ENCODE results near the gene ADM2.

DNA sequence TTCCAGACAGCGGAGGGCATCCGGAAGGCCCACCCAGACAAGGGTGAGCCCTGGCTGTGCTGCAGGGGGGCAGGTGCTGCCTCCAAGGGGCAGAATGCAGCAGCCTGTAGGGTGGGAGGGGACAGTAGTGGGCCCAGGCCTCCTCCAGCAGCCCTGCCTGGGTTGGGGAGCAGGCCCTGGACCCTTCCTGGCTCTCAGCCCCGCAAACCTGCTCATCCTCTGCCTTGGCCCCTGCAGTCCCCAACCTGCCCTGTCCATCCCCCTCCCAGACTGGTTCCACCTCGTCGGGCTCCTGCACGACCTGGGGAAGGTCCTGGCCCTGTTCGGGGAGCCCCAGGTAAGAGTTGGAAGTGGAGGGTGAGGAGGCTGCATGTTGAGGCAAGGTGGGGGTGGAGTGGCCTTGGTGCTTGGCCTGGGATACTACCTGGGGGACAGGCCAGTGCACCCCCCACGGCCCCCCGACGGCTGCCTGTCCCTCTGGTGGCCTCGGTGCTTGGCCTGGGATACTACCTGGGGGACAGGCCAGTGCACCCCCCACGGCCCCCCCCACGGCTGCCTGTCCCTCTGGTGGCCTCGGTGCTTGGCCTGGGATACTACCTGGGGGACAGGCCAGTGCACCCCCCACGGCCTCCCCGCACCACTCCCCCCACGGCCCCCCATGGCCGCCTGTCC is 6.8 kb downstream of the ADM2 start:
- no peak for TF ChIP-seq TEAD1 (CRISPR knock-in tag; IDR thresholded peaks at IDR 0.05)
- no peak for TF ChIP-seq ATF6 (CRISPR knock-in tag; IDR thresholded peaks at IDR 0.05)
- TF ChIP-seq, protein P1, sequence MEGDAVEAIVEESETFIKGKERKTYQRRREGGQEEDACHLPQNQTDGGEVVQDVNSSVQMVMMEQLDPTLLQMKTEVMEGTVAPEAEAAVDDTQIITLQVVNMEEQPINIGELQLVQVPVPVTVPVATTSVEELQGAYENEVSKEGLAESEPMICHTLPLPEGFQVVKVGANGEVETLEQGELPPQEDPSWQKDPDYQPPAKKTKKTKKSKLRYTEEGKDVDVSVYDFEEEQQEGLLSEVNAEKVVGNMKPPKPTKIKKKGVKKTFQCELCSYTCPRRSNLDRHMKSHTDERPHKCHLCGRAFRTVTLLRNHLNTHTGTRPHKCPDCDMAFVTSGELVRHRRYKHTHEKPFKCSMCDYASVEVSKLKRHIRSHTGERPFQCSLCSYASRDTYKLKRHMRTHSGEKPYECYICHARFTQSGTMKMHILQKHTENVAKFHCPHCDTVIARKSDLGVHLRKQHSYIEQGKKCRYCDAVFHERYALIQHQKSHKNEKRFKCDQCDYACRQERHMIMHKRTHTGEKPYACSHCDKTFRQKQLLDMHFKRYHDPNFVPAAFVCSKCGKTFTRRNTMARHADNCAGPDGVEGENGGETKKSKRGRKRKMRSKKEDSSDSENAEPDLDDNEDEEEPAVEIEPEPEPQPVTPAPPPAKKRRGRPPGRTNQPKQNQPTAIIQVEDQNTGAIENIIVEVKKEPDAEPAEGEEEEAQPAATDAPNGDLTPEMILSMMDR (IDR thresholded peaks at IDR 0.05): no peak
- TF ChIP-seq, protein P2, sequence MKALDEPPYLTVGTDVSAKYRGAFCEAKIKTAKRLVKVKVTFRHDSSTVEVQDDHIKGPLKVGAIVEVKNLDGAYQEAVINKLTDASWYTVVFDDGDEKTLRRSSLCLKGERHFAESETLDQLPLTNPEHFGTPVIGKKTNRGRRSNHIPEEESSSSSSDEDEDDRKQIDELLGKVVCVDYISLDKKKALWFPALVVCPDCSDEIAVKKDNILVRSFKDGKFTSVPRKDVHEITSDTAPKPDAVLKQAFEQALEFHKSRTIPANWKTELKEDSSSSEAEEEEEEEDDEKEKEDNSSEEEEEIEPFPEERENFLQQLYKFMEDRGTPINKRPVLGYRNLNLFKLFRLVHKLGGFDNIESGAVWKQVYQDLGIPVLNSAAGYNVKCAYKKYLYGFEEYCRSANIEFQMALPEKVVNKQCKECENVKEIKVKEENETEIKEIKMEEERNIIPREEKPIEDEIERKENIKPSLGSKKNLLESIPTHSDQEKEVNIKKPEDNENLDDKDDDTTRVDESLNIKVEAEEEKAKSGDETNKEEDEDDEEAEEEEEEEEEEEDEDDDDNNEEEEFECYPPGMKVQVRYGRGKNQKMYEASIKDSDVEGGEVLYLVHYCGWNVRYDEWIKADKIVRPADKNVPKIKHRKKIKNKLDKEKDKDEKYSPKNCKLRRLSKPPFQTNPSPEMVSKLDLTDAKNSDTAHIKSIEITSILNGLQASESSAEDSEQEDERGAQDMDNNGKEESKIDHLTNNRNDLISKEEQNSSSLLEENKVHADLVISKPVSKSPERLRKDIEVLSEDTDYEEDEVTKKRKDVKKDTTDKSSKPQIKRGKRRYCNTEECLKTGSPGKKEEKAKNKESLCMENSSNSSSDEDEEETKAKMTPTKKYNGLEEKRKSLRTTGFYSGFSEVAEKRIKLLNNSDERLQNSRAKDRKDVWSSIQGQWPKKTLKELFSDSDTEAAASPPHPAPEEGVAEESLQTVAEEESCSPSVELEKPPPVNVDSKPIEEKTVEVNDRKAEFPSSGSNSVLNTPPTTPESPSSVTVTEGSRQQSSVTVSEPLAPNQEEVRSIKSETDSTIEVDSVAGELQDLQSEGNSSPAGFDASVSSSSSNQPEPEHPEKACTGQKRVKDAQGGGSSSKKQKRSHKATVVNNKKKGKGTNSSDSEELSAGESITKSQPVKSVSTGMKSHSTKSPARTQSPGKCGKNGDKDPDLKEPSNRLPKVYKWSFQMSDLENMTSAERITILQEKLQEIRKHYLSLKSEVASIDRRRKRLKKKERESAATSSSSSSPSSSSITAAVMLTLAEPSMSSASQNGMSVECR (CRISPR knock-in tag; IDR thresholded peaks at IDR 0.05; ENCODE audit: borderline replicate concordance): no peak
- no peak for TF ChIP-seq SMAD4 (CRISPR knock-in tag; IDR thresholded peaks at IDR 0.05)
- no peak for TF ChIP-seq NR1H2 (CRISPR knock-in tag; IDR thresholded peaks at IDR 0.05)
- no peak for TF ChIP-seq ATF3 (CRISPR knock-in tag; conservative IDR thresholded peaks at IDR 0.05)
- TF ChIP-seq RELA (CRISPR knock-in tag; IDR thresholded peaks at IDR 0.05; ENCODE audit: borderline replicate concordance): no peak
- TF ChIP-seq MAX (CRISPR knock-in tag; IDR thresholded peaks at IDR 0.05): no peak
- TF ChIP-seq, protein P3, sequence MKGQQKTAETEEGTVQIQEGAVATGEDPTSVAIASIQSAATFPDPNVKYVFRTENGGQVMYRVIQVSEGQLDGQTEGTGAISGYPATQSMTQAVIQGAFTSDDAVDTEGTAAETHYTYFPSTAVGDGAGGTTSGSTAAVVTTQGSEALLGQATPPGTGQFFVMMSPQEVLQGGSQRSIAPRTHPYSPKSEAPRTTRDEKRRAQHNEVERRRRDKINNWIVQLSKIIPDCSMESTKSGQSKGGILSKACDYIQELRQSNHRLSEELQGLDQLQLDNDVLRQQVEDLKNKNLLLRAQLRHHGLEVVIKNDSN (CRISPR knock-in tag; IDR thresholded peaks at IDR 0.05): no peak
- TF ChIP-seq CREM (CRISPR knock-in tag; IDR thresholded peaks at IDR 0.05): no peak
